ENCODE measurements around the gene CT45A8. TPM values are rescaled to one million over a fixed set of nuclear protein-coding genes. Genes with fewer than 3 reads are reported as not detected.

CT45A8 gene
- not detected in 2 replicates for total RNA-seq

GRCh38 chrX:135854438-135854837 lies at the start of gene CT45A8:
Gene CT45A8, minus strand, starts transcription at chrX:135854538. Its CDS starts 3,755 bp downstream, at chrX:135850783.

GRCh38 chrX:135893294-135893817 lies 39.0 kb upstream of the CT45A8 start, which contains the start of the genes CT45A10 and SAGE1:
Gene CT45A10, minus strand, starts transcription at chrX:135893444. Its CDS starts 8,100 bp downstream, at chrX:135885344.
Gene SAGE1, plus strand, starts transcription at chrX:135893716. Its CDS starts 2,527 bp downstream, at chrX:135896243.

GRCh38 chrX:135871712-135872111 lies 17.4 kb upstream of the CT45A8 start, which contains the start of gene CT45A9:
Gene CT45A9, minus strand, starts transcription at chrX:135871812. Its CDS starts 3,751 bp downstream, at chrX:135868061.

GRCh38 chrX:135837180-135837579 lies 17.2 kb downstream of the CT45A8 start, which contains the start of gene CT45A7:
Gene CT45A7, minus strand, starts transcription at chrX:135837280. Its CDS starts 3,747 bp downstream, at chrX:135833533.

GRCh38 chrX:135819912-135820311 lies 34.4 kb downstream of the CT45A8 start, which contains the start of gene CT45A2:
Gene CT45A2, minus strand, starts transcription at chrX:135820012. Its CDS starts 3,747 bp downstream, at chrX:135816265.

GRCh38 chrX:135802687-135803086 lies 51.7 kb downstream of the CT45A8 start, which contains the start of gene CT45A6:
Gene CT45A6, minus strand, starts transcription at chrX:135802787. Its CDS starts 3,794 bp downstream, at chrX:135798993.

Other genes starting within 250 kb of the CT45A8 start
- not detected in 2 replicates for gene CT45A1, start 140.9 kb downstream of the CT45A8 start, total RNA-seq
- gene CT45A3, start 86.3 kb downstream of the CT45A8 start, total RNA-seq, result not detected in 2 replicates
- not detected in 2 replicates for gene CT45A5, start 69.0 kb downstream of the CT45A8 start, total RNA-seq
- not detected in 2 replicates for gene CT45A6, start 51.8 kb downstream of the CT45A8 start, total RNA-seq
- not detected in 2 replicates for gene CT45A2, start 34.5 kb downstream of the CT45A8 start, total RNA-seq
- gene CT45A7, start 17.3 kb downstream of the CT45A8 start, total RNA-seq, result not detected in 2 replicates
- not detected in 2 replicates for gene CT45A9, start 17.3 kb upstream of the CT45A8 start, total RNA-seq
- not detected in 2 replicates for gene CT45A10, start 38.9 kb upstream of the CT45A8 start, total RNA-seq
- gene SAGE1, start 39.2 kb upstream of the CT45A8 start, total RNA-seq, result not detected in 2 replicates
- 16.9 and 18.8 TPM in 2 replicates for gene MMGT1, start 119.5 kb upstream of the CT45A8 start, total RNA-seq
- gene SLC9A6, start 130.9 kb upstream of the CT45A8 start, total RNA-seq, result 10.2 and 11.5 TPM in 2 replicates